Calu3 (cell line): ENCODE measurements around the gene HDAC4. TPM values are rescaled to one million over a fixed set of nuclear protein-coding genes. Genes with fewer than 3 reads are reported as not detected.

Experiments
- BruUV-seq: library from RNA; stranded (reverse); fragments of 400-500 nt; replicated peaks from 2 replicates; lab custom pipeline; 2021; lab: Mats Ljungman, UMichigan
- CTCF ChIA-PET: fragments of 300-600 bp; sonication (Branson Sonifier 250); formaldehyde crosslinking; loops from one replicate; lab custom pipeline; 2022; ENCODE audit warnings: antibody characterized with exemption; lab: Charles Lee
- DNase-seq: peaks from one replicate; pipeline ENCODE4 v3.0.0; 2022
- H3K27ac Mint-ChIP-seq: one replicate; pipeline ENCODE4 v1.8.0; 2022; ENCODE audit warnings: mixed read lengths; ENCODE audit not compliant: unreplicated experiment
- H3K27me3 Mint-ChIP-seq: one replicate; pipeline ENCODE4 v1.8.0; 2022; ENCODE audit warnings: mixed read lengths; ENCODE audit not compliant: unreplicated experiment
- H3K36me3 Mint-ChIP-seq: one replicate; pipeline ENCODE4 v1.8.0; 2022; ENCODE audit warnings: mild to moderate bottlenecking, moderate library complexity, mixed read lengths; ENCODE audit not compliant: insufficient read depth, unreplicated experiment
- H3K4me1 Mint-ChIP-seq: one replicate; pipeline ENCODE4 v1.8.0; 2022; ENCODE audit warnings: mild to moderate bottlenecking, low read depth, mixed read lengths; ENCODE audit not compliant: unreplicated experiment
- H3K4me3 Mint-ChIP-seq: one replicate; pipeline ENCODE4 v1.8.0; 2022; ENCODE audit warnings: mild to moderate bottlenecking, low read depth, moderate library complexity, mixed read lengths; ENCODE audit not compliant: unreplicated experiment
- H3K9me3 Mint-ChIP-seq: one replicate; pipeline ENCODE4 v1.8.0; 2022; ENCODE audit warnings: low read depth, mixed read lengths; ENCODE audit not compliant: unreplicated experiment
- CTCF ChIP-seq: fragments of 200-600 bp; IDR thresholded peaks from one replicate; pipeline ENCODE4 v1.8.0; 2022; ENCODE audit warnings: antibody characterized with exemption; ENCODE audit not compliant: unreplicated experiment
- intact Hi-C: fragments of 100-400 bp; cut with micrococcal nuclease; formaldehyde crosslinking; loops from one replicate; pipeline ENCODE4 v1.10.0; 2022; ENCODE audit not compliant: unreplicated experiment
- total RNA-seq: library from RNA; stranded (reverse); gene quantifications from 2 replicates; pipeline ENCODE4 v1.2.3, GENCODE V29; 2022

Gene HDAC4
- total RNA-seq, 1 experiment from 2014 or later: 39.6 TPM

GRCh38 chr2:239201531-239201876 lies 199.3 kb downstream of the HDAC4 start:
- CTCF ChIA-PET: no interaction called here
- no TSS peak for BruUV-seq
- no peaks in the 10 kb centered on the region for H3K9me3 Mint-ChIP-seq
- no peak for DNase-seq
- intact Hi-C loops: no loop called here
- TF ChIP-seq CTCF: no peak
- no peaks in the 10 kb centered on the region for H3K4me1 Mint-ChIP-seq
- no peaks in the 10 kb centered on the region for H3K27me3 Mint-ChIP-seq
- no peak overlapping the region for H3K27ac Mint-ChIP-seq
- H3K4me3 Mint-ChIP-seq: no peak overlapping the region
- H3K36me3 Mint-ChIP-seq: no peaks in the 10 kb centered on the region

GRCh38 chr2:239200646-239201530 lies 199.9 kb downstream of the HDAC4 start:
- DNase-seq: no peak
- CTCF ChIA-PET: interaction anchor here (0.9 kb wide), 1 partner anchor 14 kb away, joined by 3 read pairs; no protein-coding TSS in a partner anchor
- intact Hi-C loops: no loop called here
- no TSS peak for BruUV-seq
- TF ChIP-seq CTCF: no peak
- Mint-ChIP-seq H3K9me3 (no peaks in the 10 kb centered on the region), H3K36me3 (no peaks in the 10 kb centered on the region), H3K27me3 (no peaks in the 10 kb centered on the region), H3K4me3 (no peak overlapping the region), H3K4me1 (no peaks in the 10 kb centered on the region), H3K27ac (no peak overlapping the region)

GRCh38 chr2:239199041-239199768 lies 201.6 kb downstream of the HDAC4 start:
- Mint-ChIP-seq H3K4me3 (no peak overlapping the region), H3K4me1 (no peaks in the 10 kb centered on the region), H3K27me3 (no peaks in the 10 kb centered on the region), H3K9me3 (no peaks in the 10 kb centered on the region), H3K36me3 (no peaks in the 10 kb centered on the region), H3K27ac (no peak overlapping the region)
- intact Hi-C loops: no loop called here
- no TSS peak for BruUV-seq
- DNase-seq: no peak
- CTCF ChIA-PET: no interaction called here
- TF ChIP-seq CTCF: no peak

- no peak for DNase-seq
Measured at GRCh38 chr2:239198221-239198620, 202.6 kb downstream of the HDAC4 start.

More at GRCh38 chr2:239198221-239198620, 202.6 kb downstream of the HDAC4 start:
- TF ChIP-seq CTCF: no peak
- H3K9me3 Mint-ChIP-seq: no peaks in the 10 kb centered on the region
- intact Hi-C loops: no loop called here
- H3K4me3 Mint-ChIP-seq: no peak overlapping the region
- no peak overlapping the region for H3K27ac Mint-ChIP-seq
- CTCF ChIA-PET: no interaction called here
- H3K36me3 Mint-ChIP-seq: no peaks in the 10 kb centered on the region
- no peaks in the 10 kb centered on the region for H3K4me1 Mint-ChIP-seq
- no peaks in the 10 kb centered on the region for H3K27me3 Mint-ChIP-seq
- BruUV-seq: no TSS peak
